HCT116 (cell line): ENCODE results near the gene SLC45A2. TPM values are rescaled to one million over a fixed set of nuclear protein-coding genes. Genes with fewer than 3 reads are reported as not detected.

Source experiments
- ATAC-seq: fragments of 200-7000 bp; cut with Tn5 transposase; 2 replicates; pipeline ENCODE4 v1.9.1; 2020; ENCODE audit warnings: mild to moderate bottlenecking, moderate library complexity
- BruUV-seq: library from RNA; stranded (reverse); fragments of 400-500 nt; replicated peaks from 2 replicates; lab custom pipeline; 2021; lab: Mats Ljungman, UMichigan
- CTCF ChIA-PET: fragments of 300-600 bp; sonication (Branson Sonifier 250); formaldehyde crosslinking; loops from one replicate; lab custom pipeline; 2021; ENCODE audit warnings: antibody characterized with exemption; lab: Charles Lee
- POLR2A ChIA-PET: fragments of 300-600, 350-600 bp; sonication (Branson Sonifier 250); formaldehyde crosslinking; loops from one replicate; lab custom pipeline; 2021; ENCODE audit warnings: antibody characterized with exemption; lab: Charles Lee
- RAD21 ChIA-PET, 2 experiments: fragments of 300-600 bp; sonication (Branson Sonifier 250); formaldehyde crosslinking; loops; one replicate each; lab custom pipeline; 2023; ENCODE audit warnings: low total read pairs in 2 of 2; ENCODE audit not compliant: uncharacterized antibody in 2 of 2, unreplicated experiment in 2 of 2, low non-redundant PET in 1 of 2; lab: Charles Lee
- DNase-seq: peaks from one replicate; pipeline ENCODE4 v3.0.0-alpha.2; 2010; ENCODE audit warnings: low read depth, low spot score
- H2AFZ ChIP-seq: fragments of 200-600 bp; shearing (Covaris generic), sonication (generic); 2 replicates; pipeline ENCODE4 v1.6.1; 2017; ENCODE audit warnings: low read depth, mixed run types, mixed read lengths, antibody characterized with exemption, low read length; ENCODE audit not compliant: poor library complexity, severe bottlenecking
- H3K27ac ChIP-seq: 2 replicates; pipeline ENCODE4 v1.5.1; 2012; ENCODE audit warnings: low read depth, low read length
- H3K27me3 ChIP-seq: fragments of 200-600 bp; sonication (generic); 2 replicates; pipeline ENCODE4 v1.6.1; 2016; ENCODE audit warnings: mixed run types, low read length, mixed read lengths; ENCODE audit not compliant: insufficient read depth
- H3K36me3 ChIP-seq, 2 experiments: fragments of 200-500 bp in 1 of 2; fragments of 200-600 bp in 1 of 2; sonication (Bioruptor generic) in 1 of 2; sonication (generic) in 1 of 2; 2 replicates each; pipeline versions ENCODE4 v1.5.1 to v1.6.1; 2014 to 2016; ENCODE audit warnings: low read length in 2 of 2, inconsistent platforms in 1 of 2, mixed read lengths in 1 of 2, mixed run types in 1 of 2; ENCODE audit not compliant: insufficient read depth in 2 of 2, control insufficient read depth in 1 of 2
- H3K4me1 ChIP-seq, 2 experiments: fragments of 200-600 bp in 1 of 2; sonication (generic) in 1 of 2; 2 replicates each; pipeline versions ENCODE4 v1.5.1 to v1.6.1; 2012 to 2017; ENCODE audit warnings: low read length in 2 of 2, inconsistent platforms in 1 of 2, mild to moderate bottlenecking in 1 of 2, mixed read lengths in 1 of 2, mixed run types in 1 of 2, moderate library complexity in 1 of 2; ENCODE audit not compliant: insufficient read depth in 2 of 2, control insufficient read depth in 1 of 2
- H3K4me2 ChIP-seq: fragments of 200-600 bp; sonication (generic); 2 replicates; pipeline ENCODE4 v1.6.1; 2017; ENCODE audit warnings: mixed run types, low read length, mixed read lengths
- H3K4me3 ChIP-seq, 2 experiments: fragments of 200-600 bp in 1 of 2; sonication (generic) in 1 of 2; replicated peaks in 1 of 2; 2 replicates each; pipeline ENCODE4 v1.5.1; 2011 to 2016; ENCODE audit warnings: low read length in 2 of 2, control low read depth in 1 of 2, low read depth in 1 of 2, mild to moderate bottlenecking in 1 of 2, mixed read lengths in 1 of 2, mixed run types in 1 of 2
- H3K79me2 ChIP-seq: fragments of 200-600 bp; sonication (generic); 2 replicates; pipeline ENCODE4 v1.6.1; 2017; ENCODE audit warnings: mild to moderate bottlenecking, mixed run types, low read length, moderate library complexity, mixed read lengths; ENCODE audit not compliant: insufficient read depth
- H3K9ac ChIP-seq: fragments of 200-600 bp; sonication (generic); 2 replicates; pipeline ENCODE4 v1.6.1; 2016; ENCODE audit warnings: low read length, mixed read lengths
- H3K9me2 ChIP-seq: fragments of 200-600 bp; sonication (generic), shearing (Covaris generic); 2 replicates; pipeline ENCODE4 v1.6.1; 2017; ENCODE audit warnings: mixed run types, mild to moderate bottlenecking, moderate library complexity; ENCODE audit not compliant: insufficient read depth
- H3K9me3 ChIP-seq, 2 experiments: fragments of 200-500 bp in 1 of 2; fragments of 200-600 bp in 1 of 2; sonication (Bioruptor generic) in 1 of 2; sonication (generic) in 1 of 2; 2 replicates each; pipeline ENCODE4 v1.6.1; 2014 to 2017; ENCODE audit warnings: low read length in 2 of 2, mixed read lengths in 2 of 2, inconsistent platforms in 1 of 2, low read depth in 1 of 2, mild to moderate bottlenecking in 1 of 2, mixed run types in 1 of 2, moderate library complexity in 1 of 2; ENCODE audit not compliant: control insufficient read depth in 1 of 2, insufficient read depth in 1 of 2
- H4K20me1 ChIP-seq: fragments of 200-600 bp; sonication (generic), shearing (Covaris generic); 2 replicates; pipeline ENCODE4 v1.6.1; 2017; ENCODE audit warnings: mixed run types, mild to moderate bottlenecking, moderate library complexity; ENCODE audit not compliant: insufficient read depth
- CBX3 ChIP-seq: IDR thresholded peaks from 2 replicates; pipeline ENCODE4 v1.6.1; 2012; ENCODE audit warnings: low read depth
- CEBPB ChIP-seq: IDR thresholded peaks from 2 replicates; pipeline ENCODE4 v1.6.1; 2012; ENCODE audit warnings: low read depth
- EGR1 ChIP-seq: IDR thresholded peaks from 2 replicates; pipeline ENCODE4 v1.6.1; 2012; ENCODE audit warnings: low read depth
- ELF1 ChIP-seq: IDR thresholded peaks from 2 replicates; pipeline ENCODE4 v1.6.1; 2012; ENCODE audit warnings: low read depth, borderline replicate concordance
- EZH2 ChIP-seq: fragments of 200-600 bp; sonication (generic); IDR thresholded peaks from 2 replicates; pipeline ENCODE4 v1.6.1; 2017; ENCODE audit warnings: antibody characterized with exemption, mixed run types
- EZH2phosphoT487 ChIP-seq: fragments of 200-600 bp; IDR thresholded peaks from 2 replicates; pipeline ENCODE4 v1.6.1; 2018; ENCODE audit warnings: antibody characterized with exemption, borderline replicate concordance
- FOSL1 ChIP-seq: IDR thresholded peaks from 2 replicates; pipeline ENCODE4 v1.6.1; 2012; ENCODE audit warnings: low read depth
- POLR2AphosphoS5 ChIP-seq: IDR thresholded peaks from 2 replicates; pipeline ENCODE4 v1.6.1; 2011; ENCODE audit warnings: mild to moderate bottlenecking, low read depth, low read length, moderate library complexity
- SIN3A ChIP-seq: IDR thresholded peaks from 2 replicates; pipeline ENCODE4 v1.6.1; 2012; ENCODE audit warnings: low read depth
- SP1 ChIP-seq: IDR thresholded peaks from 2 replicates; pipeline ENCODE4 v1.6.1; 2012; ENCODE audit warnings: low read depth
- SRF ChIP-seq: IDR thresholded peaks from 2 replicates; pipeline ENCODE4 v1.6.1; 2012; ENCODE audit warnings: low read depth
- YY1 ChIP-seq: IDR thresholded peaks from 2 replicates; pipeline ENCODE4 v1.6.1; 2011; ENCODE audit warnings: low read length, low read depth, moderate library complexity, mild to moderate bottlenecking; ENCODE audit not compliant: insufficient replicate concordance; ENCODE audit errors: extremely low read depth
- ZFX ChIP-seq: fragments of 450-650 bp; IDR thresholded peaks from 2 replicates; pipeline ENCODE4 v1.6.1; 2017
- intact Hi-C: fragments of 100-400 bp; cut with micrococcal nuclease; formaldehyde crosslinking; loops from 2 replicates; pipeline ENCODE4 v1.10.0; 2022
- total RNA-seq: library from RNA; stranded (reverse); gene quantifications from one replicate; pipeline ENCODE4 v1.2.1, GENCODE V29; 2021; ENCODE audit not compliant: unreplicated experiment
- TF ChIP-seq, protein P1 (sequence below): IDR thresholded peaks from 2 replicates; pipeline ENCODE4 v1.6.1; 2011; ENCODE audit warnings: mild to moderate bottlenecking, low read length, moderate library complexity; ENCODE audit not compliant: insufficient replicate concordance; ENCODE audit errors: extremely low read depth
- TF ChIP-seq, protein P2 (sequence below): IDR thresholded peaks from 2 replicates; pipeline ENCODE4 v1.6.1; 2012
- TF ChIP-seq, protein P3 (sequence below), 3 experiments: fragments of 200-600 bp in 1 of 3; sonication (generic) in 1 of 3; IDR thresholded peaks in 2 of 3; conservative IDR thresholded peaks in 1 of 3; 2 replicates each; pipeline ENCODE4 v1.5.1; 2012 to 2017; ENCODE audit warnings: low read depth in 2 of 3, low read length in 2 of 3, antibody characterized with exemption in 1 of 3, borderline replicate concordance in 1 of 3, control low read depth in 1 of 3, mild to moderate bottlenecking in 1 of 3, mixed read lengths in 1 of 3, mixed run types in 1 of 3, moderate library complexity in 1 of 3; ENCODE audit not compliant: insufficient read depth in 1 of 3

The SLC45A2 gene
- total RNA-seq, 1 experiment from 2014 or later = not detected

DNA sequence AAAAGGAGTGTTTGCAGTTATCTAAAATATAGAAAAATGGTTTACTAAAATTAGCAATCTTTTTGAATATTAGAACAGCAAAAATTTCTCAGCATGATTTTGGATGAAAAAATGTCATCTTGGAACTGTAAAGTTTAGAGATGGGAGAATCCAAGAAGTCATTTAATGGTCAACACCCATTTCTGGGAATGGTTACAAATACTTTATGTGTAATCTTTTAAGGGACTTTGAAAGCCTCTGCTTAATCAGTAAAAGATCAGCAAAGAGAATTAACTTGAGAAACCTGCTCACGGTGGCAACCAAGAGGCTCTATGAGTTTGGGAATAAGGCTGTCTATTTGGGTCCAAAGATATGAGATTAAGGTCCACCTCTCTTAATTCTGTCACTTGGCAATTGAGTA is 45.6 kb upstream of the SLC45A2 start:
- Histone ChIP-seq H3K9ac (no peak overlapping the region), H3K4me2 (no peak overlapping the region), H3K27ac (no peak overlapping the region), H3K79me2 (no peaks in the 10 kb centered on the region), H3K4me3 (no peak overlapping the region), H3K9me2 (no peaks in the 10 kb centered on the region), H3K4me1 (no peaks in the 10 kb centered on the region), H3K36me3 (no peaks in the 10 kb centered on the region), H3K27me3 (no peaks in the 10 kb centered on the region), H3K9me3 (no peaks in the 10 kb centered on the region), H2AFZ (no peak overlapping the region), H4K20me1 (no peaks in the 10 kb centered on the region)
- ChIA-PET POLR2A (no interaction called here), CTCF (no interaction called here), RAD21 (no interaction called here)
- intact Hi-C loops = no loop called here
- TF ChIP-seq FOSL1 (no peak), EZH2phosphoT487 (no peak), POLR2AphosphoS5 (no peak), EZH2 (no peak), SRF (no peak), EGR1 (no peak), YY1 (no peak), CEBPB (no peak), SIN3A (no peak), SP1 (no peak), ZFX (no peak), CBX3 (no peak), ELF1 (no peak)
- TF ChIP-seq, protein P1, sequence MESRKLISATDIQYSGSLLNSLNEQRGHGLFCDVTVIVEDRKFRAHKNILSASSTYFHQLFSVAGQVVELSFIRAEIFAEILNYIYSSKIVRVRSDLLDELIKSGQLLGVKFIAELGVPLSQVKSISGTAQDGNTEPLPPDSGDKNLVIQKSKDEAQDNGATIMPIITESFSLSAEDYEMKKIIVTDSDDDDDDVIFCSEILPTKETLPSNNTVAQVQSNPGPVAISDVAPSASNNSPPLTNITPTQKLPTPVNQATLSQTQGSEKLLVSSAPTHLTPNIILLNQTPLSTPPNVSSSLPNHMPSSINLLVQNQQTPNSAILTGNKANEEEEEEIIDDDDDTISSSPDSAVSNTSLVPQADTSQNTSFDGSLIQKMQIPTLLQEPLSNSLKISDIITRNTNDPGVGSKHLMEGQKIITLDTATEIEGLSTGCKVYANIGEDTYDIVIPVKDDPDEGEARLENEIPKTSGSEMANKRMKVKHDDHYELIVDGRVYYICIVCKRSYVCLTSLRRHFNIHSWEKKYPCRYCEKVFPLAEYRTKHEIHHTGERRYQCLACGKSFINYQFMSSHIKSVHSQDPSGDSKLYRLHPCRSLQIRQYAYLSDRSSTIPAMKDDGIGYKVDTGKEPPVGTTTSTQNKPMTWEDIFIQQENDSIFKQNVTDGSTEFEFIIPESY = no peak
- TF ChIP-seq, protein P2, sequence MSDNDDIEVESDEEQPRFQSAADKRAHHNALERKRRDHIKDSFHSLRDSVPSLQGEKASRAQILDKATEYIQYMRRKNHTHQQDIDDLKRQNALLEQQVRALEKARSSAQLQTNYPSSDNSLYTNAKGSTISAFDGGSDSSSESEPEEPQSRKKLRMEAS = no peak
- TF ChIP-seq, protein P3, sequence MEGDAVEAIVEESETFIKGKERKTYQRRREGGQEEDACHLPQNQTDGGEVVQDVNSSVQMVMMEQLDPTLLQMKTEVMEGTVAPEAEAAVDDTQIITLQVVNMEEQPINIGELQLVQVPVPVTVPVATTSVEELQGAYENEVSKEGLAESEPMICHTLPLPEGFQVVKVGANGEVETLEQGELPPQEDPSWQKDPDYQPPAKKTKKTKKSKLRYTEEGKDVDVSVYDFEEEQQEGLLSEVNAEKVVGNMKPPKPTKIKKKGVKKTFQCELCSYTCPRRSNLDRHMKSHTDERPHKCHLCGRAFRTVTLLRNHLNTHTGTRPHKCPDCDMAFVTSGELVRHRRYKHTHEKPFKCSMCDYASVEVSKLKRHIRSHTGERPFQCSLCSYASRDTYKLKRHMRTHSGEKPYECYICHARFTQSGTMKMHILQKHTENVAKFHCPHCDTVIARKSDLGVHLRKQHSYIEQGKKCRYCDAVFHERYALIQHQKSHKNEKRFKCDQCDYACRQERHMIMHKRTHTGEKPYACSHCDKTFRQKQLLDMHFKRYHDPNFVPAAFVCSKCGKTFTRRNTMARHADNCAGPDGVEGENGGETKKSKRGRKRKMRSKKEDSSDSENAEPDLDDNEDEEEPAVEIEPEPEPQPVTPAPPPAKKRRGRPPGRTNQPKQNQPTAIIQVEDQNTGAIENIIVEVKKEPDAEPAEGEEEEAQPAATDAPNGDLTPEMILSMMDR (IDR thresholded peaks at IDR 0.05 in 2 of 3, conservative IDR thresholded peaks at IDR 0.05 in 1 of 3; ENCODE audit: borderline replicate concordance in 1 of 3, insufficient read depth in 1 of 3, low read depth in 2 of 3, low read length in 2 of 3) = no peak
- BruUV-seq = no TSS peak
- DNase-seq = no peak
- ATAC-seq = no peak
